Colonic mucosa (tissue), 4 donors: ENCODE measurements around the gene PRKN. TPM values are rescaled to one million over a fixed set of nuclear protein-coding genes. Genes with fewer than 3 reads are reported as not detected.

Experiments used
- DNase-seq: peaks from one replicate; pipeline ENCODE4 v3.0.0-alpha.2; 2020
- H3K27ac ChIP-seq: fragments of 200-600 bp; one replicate; pipeline ENCODE4 v1.8.0; 2021
- H3K27me3 ChIP-seq: fragments of 200-600 bp; one replicate; pipeline ENCODE4 v1.8.0; 2021
- H3K36me3 ChIP-seq: fragments of 200-600 bp; one replicate; pipeline ENCODE4 v1.8.0; 2021
- H3K4me1 ChIP-seq: fragments of 200-600 bp; one replicate; pipeline ENCODE4 v1.8.0; 2021; ENCODE audit warnings: mild to moderate bottlenecking
- H3K4me3 ChIP-seq: fragments of 200-600 bp; one replicate; pipeline ENCODE4 v1.8.0; 2021
- H3K9ac ChIP-seq, 2 donors: one replicate each; pipeline ENCODE4 v1.7.0; 2013; ENCODE audit warnings: control low read depth in 2 of 2, low read depth in 2 of 2, low read length in 2 of 2
- H3K9me3 ChIP-seq: fragments of 200-600 bp; one replicate; pipeline ENCODE4 v1.8.0; 2021
- intact Hi-C: fragments of 100-400 bp; cut with DNase I; formaldehyde crosslinking; loops from one replicate; pipeline ENCODE4 v1.14.1; 2022
- total RNA-seq, 2 donors: library from RNA; stranded (reverse); fragmentation: NEBNext Ultra II Directional in 1 of 2; extraction: Animal tissue kit (Norgen Biotek cat#: 25700) in 1 of 2; gene quantifications; one replicate each; pipeline ENCODE4 v1.2.1, GENCODE V29; 2021
- TF ChIP-seq, protein P1 (sequence below): fragments of 200-600 bp; IDR thresholded peaks from one replicate; pipeline ENCODE4 v1.8.0; 2022; ENCODE audit warnings: antibody characterized with exemption, mild to moderate bottlenecking
- donor health status: healthy.
- donor health status: DM: no; HTN: no; CAD: no.
- donor health status: DM: no; HTN: no; CAD: no.

PRKN gene
- total RNA-seq, 2 donors from 2014 or later: 3.7 to 8.1 TPM

- Histone ChIP-seq H3K27ac (no peak overlapping the region), H3K9ac (no peak overlapping the region), H3K36me3 (no peaks in the 10 kb centered on the region), H3K4me3 (no peak overlapping the region), H3K9me3 (no peaks in the 10 kb centered on the region), H3K27me3 (no peaks in the 10 kb centered on the region), H3K4me1 (no peaks in the 10 kb centered on the region)
- TF ChIP-seq, protein P1, sequence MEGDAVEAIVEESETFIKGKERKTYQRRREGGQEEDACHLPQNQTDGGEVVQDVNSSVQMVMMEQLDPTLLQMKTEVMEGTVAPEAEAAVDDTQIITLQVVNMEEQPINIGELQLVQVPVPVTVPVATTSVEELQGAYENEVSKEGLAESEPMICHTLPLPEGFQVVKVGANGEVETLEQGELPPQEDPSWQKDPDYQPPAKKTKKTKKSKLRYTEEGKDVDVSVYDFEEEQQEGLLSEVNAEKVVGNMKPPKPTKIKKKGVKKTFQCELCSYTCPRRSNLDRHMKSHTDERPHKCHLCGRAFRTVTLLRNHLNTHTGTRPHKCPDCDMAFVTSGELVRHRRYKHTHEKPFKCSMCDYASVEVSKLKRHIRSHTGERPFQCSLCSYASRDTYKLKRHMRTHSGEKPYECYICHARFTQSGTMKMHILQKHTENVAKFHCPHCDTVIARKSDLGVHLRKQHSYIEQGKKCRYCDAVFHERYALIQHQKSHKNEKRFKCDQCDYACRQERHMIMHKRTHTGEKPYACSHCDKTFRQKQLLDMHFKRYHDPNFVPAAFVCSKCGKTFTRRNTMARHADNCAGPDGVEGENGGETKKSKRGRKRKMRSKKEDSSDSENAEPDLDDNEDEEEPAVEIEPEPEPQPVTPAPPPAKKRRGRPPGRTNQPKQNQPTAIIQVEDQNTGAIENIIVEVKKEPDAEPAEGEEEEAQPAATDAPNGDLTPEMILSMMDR: no peak
- no peak for DNase-seq
- intact Hi-C loops: no loop called here
Observed at GRCh38 chr6:161543684-161544309, 1183.8 kb downstream of the PRKN start.

- Histone ChIP-seq H3K4me1 (no peaks in the 10 kb centered on the region), H3K4me3 (no peak overlapping the region), H3K36me3 (no peaks in the 10 kb centered on the region)
Observed at GRCh38 chr6:161542346-161542980, 1185.1 kb downstream of the PRKN start.

DNA sequence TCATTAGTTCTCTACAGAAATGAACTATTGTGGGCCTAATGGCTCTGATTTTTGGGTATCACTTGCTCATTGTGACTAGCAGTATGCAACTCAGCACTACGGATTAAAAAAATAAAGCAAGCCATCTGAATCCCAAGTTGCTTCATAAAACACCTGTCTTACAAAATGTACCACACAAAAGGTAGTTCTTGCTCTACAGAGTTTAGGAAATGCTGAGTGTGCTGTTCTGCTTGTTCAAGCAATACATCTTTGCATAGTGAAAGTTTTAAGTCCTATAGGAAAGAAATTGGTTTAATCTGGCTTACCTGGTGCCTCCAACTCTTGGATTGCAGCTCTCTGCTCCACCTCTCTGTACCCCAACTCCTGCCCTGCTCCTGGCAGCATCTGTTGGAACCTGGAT, 1187.0 kb downstream of the PRKN start:
- no peaks in the 10 kb centered on the region for H3K4me1 ChIP-seq
- no peaks in the 10 kb centered on the region for H3K27me3 ChIP-seq
- intact Hi-C loops: no loop called here
- TF ChIP-seq, protein P1: no peak
- H3K27ac ChIP-seq: no peak overlapping the region
- no peaks in the 10 kb centered on the region for H3K36me3 ChIP-seq
- no peaks in the 10 kb centered on the region for H3K9me3 ChIP-seq
- DNase-seq: no peak
- no peak overlapping the region for H3K9ac ChIP-seq
- H3K4me3 ChIP-seq: no peak overlapping the region

More at GRCh38 chr6:161542346-161542980, 1185.1 kb downstream of the PRKN start:
- Histone ChIP-seq H3K9me3 (no peaks in the 10 kb centered on the region), H3K27me3 (no peaks in the 10 kb centered on the region), H3K9ac (no peak overlapping the region), H3K27ac (no peak overlapping the region)
- TF ChIP-seq, protein P1: no peak
- no peak for DNase-seq
- intact Hi-C loops: no loop called here

GRCh38 chr6:161536224-161536630, 1191.3 kb downstream of the PRKN start:
- intact Hi-C loops: no loop called here

DNA sequence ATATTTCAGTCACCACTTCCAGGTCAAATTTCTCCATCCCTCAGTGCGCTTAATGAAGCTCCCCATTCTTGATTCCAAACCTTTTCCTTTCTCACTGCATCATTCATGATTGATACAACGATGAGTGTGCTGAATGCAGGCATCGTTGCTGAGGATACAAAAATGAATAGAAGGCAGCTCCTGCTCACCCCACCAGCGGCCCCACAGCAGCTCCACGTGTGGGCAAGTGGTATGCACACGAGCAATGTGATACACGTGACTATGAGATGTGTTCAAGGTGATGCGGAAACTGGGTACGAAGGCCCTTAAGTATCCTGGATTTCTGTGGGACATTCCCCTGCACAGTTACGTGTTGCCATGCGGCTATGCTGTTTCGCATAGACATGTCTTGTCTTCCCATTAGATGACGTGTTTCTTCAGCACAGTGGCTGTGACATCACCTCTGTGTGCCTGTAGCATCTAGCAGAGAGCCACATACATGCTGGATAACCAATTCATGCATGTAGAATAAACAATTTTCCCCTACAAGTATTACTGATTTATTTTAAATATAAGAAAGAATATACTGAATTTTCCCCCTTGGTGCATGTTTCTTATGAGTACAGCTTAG, 1193.2 kb downstream of the PRKN start:
- H3K4me1 ChIP-seq: no peaks in the 10 kb centered on the region
- H3K4me3 ChIP-seq: no peak overlapping the region
- no peaks in the 10 kb centered on the region for H3K9me3 ChIP-seq
- H3K9ac ChIP-seq: no peak overlapping the region
- no peaks in the 10 kb centered on the region for H3K27me3 ChIP-seq
- no peak for DNase-seq
- no peak overlapping the region for H3K27ac ChIP-seq
- TF ChIP-seq, protein P1: no peak
- no peaks in the 10 kb centered on the region for H3K36me3 ChIP-seq
- intact Hi-C loops: no loop called here

More at GRCh38 chr6:161536224-161536630, 1191.3 kb downstream of the PRKN start:
- Histone ChIP-seq H3K9ac (no peak overlapping the region), H3K27ac (no peak overlapping the region), H3K4me3 (no peak overlapping the region), H3K9me3 (no peaks in the 10 kb centered on the region), H3K27me3 (no peaks in the 10 kb centered on the region), H3K4me1 (no peaks in the 10 kb centered on the region), H3K36me3 (no peaks in the 10 kb centered on the region)
- TF ChIP-seq, protein P1: no peak
- no peak for DNase-seq
